Activated CD8-positive, alpha-beta memory T cell treated with anti-CD3 and anti-CD28 coated beads, Interleukin-2, amount 50 U/mL, for 24 hours (primary cell): ENCODE measurements around the gene VSIR.

Experiments used
- DNase-seq: peaks from one replicate; pipeline ENCODE4 v3.0.0-alpha.2; 2020; ENCODE audit errors: extremely low read depth

VSIR gene

GRCh38 chr10:71806704-71807556 is 33.6 kb upstream of the VSIR start:
- no peak for DNase-seq

- DNase-seq, result no peak
These were observed 32.7 kb upstream of the VSIR start for GRCh38 chr10:71805776-71806703.

DNA sequence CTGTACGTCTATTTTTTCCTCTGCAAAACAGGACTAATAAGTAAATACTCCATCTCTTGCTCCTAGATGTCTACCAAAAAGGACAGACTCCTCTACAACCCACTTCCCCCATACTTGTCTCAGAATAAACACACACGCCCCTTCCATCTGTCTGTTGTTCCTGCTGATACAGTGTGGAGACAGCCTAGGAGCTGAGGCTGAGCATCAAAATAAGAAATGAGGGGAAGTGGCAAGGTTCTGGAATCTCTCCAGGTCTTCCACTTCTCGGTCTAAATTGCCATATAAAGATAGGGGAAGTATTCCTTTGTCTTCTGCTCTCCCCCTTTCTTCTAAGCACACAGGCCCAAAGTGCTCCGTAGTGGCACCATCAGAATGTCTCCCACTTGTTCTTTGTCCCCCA is 30.8 kb upstream of the VSIR start:
- DNase-seq, result no peak

DNA sequence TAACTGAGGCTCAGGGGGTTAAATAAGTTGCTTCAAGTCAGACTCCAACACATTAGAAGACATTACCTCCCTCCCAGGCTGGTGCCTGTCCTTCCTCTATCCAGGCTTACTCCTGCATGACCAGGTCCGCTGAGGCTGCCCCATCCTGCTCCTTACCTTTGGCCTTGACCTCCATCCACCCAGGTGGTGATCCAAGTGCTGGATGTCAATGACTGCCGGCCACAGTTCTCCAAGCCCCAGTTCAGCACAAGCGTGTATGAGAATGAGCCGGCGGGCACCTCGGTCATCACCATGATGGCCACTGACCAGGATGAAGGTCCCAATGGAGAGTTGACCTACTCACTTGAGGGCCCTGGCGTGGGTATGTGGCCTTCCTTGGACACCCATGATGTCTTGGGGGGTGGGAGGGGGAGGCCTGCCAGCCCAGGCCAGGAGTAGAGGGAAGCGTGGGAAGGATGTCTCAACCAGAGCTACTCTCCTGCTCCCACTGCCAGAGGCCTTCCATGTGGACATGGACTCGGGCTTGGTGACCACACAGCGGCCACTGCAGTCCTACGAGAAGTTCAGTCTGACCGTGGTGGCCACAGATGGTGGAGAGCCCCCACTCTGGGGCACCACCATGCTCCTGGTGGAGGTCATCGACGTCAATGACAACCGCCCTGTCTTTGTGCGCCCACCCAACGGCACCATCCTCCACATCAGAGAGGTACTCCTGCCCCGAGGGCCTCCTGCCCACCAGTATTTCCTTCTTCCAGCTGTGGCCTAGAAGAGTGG is 29.6 kb upstream of the VSIR start:
- no peak for DNase-seq

- DNase-seq, result no peak
These were observed 28.9 kb upstream of the VSIR start for GRCh38 chr10:71802235-71802634.

DNA sequence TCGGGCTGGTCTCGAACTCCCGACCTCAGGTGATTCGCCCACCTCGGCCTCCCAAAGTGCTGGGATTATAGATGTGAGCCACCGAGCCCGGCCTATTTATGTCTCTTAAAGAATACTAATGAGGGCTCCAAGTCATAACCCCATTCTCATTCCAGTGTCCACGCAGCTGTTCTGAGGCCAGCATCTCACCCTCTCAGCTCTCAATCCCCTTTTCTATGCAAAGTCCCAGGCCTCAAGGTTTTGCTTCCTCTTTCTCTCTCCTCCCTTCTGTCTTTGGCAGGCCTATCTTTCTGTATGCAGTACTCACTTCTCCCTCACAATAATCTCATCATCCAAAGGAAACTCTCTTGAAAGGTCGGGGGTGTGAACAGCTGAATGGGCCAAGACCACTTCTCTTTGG is 28.0 kb upstream of the VSIR start:
- DNase-seq, result no peak

GRCh38 chr10:71799608-71800453 is 26.5 kb upstream of the VSIR start:
- DNase-seq, result no peak

DNA sequence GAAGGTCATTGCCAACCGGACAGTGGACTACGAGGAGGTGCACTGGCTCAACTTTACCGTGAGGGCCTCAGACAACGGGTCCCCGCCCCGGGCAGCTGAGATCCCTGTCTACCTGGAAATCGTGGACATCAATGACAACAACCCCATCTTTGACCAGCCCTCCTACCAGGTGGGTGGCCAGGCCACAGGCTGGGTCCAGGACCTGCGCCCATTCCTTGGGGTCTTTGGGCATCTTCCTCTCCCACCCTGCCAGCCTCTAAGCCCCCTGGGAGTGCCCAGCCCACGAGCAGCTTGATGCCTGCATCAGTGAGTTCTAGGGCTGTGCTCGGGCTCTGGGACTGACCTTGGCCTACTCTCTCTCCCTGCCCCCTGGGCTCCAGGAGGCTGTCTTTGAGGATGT is 25.8 kb upstream of the VSIR start:
- no peak for DNase-seq

DNA sequence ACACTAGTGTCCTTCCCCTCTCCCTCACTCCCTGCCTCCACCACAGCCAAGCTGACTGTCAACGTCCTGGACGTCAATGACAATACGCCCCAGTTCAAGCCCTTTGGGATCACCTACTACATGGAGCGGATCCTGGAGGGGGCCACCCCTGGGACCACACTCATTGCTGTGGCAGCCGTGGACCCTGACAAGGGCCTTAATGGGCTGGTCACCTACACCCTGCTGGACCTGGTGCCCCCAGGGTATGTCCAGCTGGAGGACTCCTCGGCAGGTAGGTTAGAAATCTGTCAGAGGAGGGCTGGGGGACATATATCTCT is 24.9 kb upstream of the VSIR start:
- DNase-seq, result no peak

DNA sequence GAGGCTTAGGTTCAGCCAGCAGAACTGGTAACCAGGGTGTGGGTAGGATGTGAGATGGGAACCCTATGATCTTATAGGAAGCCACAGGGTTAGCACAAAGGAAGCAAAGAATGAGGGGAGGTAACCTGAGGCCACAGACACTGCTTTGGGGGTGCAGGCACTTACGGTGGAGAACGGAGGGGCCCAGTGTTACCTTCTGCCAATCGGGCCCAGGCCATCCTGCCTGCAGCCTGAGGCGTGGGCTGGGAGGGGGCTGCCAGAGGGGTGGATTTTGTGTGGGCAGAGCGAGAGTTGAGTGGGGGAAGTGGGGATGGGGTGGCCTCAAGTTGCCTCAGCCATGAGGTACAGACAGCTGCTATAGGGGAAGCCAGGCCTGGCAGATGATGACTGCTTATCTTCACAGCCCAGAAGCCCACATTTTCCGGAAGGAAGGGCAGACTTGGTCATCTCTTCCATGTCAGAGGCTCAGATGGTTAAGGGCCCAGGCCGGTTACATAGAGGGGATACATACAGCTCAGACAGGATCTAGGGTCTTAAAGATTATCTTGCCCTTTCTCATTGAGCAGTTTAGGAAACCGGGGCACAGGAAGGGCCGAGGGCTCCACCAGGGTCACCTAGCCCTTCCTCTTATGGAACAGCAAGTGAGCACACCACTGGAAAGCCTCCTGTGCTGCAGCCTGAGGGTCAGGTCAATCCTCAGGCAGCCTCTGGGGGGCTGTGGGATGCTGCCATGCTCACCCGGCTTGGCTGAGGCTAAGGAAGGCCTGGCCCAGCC is 24.4 kb upstream of the VSIR start:
- no peak for DNase-seq

GRCh38 chr10:71796749-71797405 is 23.6 kb upstream of the VSIR start:
- no peak for DNase-seq

- DNase-seq, result no peak
These were observed 21.9 kb upstream of the VSIR start for GRCh38 chr10:71795248-71795647.

DNA sequence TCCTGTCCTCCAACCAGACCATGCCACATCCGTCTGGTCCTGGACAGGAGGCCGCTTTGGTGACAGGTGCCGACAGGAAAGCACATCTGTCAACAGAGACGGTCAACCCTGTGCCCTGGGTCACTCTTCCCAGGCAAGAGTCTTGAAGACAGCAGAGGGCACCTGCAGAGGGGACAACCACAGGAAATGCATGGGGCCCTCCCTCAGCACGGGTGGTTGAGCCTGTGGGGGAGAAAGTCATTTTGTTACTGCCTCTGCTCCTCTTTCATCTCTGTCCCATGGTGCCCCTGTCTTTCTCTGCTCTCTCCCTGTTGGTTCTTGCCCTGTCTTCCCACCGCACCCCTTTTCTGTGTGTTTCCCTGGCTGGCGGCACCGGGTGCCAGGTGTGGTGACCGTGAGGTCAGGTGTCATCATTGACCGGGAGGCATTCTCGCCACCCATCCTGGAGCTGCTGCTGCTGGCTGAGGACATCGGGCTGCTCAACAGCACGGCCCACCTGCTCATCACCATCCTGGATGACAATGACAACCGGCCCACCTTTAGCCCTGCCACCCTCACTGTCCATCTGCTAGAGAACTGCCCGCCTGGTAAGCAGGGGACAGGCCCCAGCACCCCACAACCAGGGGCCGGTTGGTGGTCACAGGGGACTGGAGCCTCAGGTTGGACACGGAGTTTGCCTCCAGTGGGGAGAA is 17.6 kb upstream of the VSIR start:
- no peak for DNase-seq

- DNase-seq, result no peak
These were observed 16.6 kb upstream of the VSIR start for GRCh38 chr10:71789871-71790270.

DNA sequence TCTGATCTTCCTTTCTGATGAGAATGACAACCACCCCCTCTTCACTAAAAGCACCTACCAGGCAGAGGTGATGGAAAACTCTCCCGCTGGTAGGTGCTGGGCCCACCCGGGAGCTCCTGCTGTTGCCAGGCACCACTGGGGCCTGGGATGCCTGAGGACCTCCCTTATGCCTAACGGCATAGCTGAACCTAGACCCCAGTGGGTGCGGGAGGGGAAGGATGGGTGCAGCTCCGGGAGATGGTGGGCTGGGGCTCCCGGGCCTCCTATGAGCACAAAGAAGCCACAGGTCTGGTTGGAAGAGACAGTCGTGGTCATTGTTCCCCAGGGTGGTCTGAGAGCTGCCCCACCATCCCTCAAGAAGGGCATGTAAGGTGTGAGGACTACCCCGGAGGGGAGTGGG is 15.6 kb upstream of the VSIR start:
- no peak for DNase-seq

- DNase-seq, result no peak
These were observed 11.5 kb upstream of the VSIR start for GRCh38 chr10:71784679-71785272.

DNA sequence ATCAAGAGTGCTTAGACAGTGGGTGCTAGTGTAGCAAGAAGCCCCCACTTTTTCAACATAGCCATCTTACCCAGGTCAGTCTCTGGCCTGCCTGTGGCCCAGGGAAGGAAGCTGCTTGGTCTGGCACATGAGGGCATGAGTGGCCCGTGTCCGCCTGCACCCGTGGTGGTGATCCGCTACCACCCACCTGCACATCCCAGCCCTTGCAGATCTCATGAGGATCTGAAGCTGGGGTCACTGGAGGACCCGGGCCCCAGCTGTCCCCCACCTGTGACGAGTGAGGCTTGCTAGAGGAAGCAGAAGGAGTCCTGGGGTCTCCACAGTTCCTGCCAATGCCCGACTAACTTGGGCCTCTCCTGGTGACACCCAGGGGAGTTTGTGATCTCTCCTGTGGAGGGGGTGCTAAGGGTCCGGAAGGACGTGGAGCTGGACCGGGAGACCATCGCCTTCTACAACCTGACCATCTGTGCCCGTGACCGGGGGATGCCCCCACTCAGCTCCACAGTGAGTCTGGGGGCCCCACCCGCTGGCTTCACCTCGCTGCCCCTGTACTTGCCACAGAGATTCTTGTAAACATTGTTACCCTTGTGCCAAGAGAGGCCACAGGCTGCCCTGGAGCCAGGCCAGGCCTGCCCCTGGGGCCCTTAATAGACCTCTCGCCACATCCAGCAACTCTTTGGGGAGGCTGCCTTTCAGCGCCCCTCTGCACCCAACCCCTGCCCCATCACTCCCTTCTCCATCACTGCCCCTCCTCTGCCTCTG is 10.8 kb upstream of the VSIR start:
- no peak for DNase-seq

DNA sequence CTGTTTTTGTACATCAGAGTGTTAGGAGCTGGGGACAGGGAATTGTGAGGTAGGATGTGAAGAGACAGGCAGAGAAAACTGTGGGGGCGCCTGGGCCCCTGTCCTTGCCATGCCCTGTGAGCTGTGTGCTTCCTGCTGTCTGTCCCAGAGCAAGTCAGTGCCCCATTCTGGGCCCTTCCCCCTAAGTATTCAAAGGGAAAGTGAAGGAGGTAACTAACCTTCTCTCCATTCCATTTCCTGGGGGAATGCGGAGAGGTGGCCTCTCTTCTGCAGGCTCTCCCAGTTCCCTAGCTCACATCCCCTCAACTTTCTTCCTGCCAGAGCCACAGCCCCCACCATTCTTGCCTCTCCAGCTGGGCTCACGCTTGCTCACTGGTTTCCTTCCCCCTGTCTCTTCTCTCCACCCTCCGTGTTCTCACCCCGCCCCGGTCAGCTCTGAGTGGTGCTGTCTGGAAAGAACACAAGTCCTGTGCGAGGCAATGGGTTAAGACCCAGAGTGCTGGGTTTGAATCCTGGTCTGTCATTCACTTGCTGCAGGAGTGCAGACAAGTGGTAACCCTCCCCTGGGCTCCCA is 9.7 kb upstream of the VSIR start:
- no peak for DNase-seq
